C4-2B (cell line): ENCODE measurements around the gene TMEM225B.

Experiments
- H3K27ac ChIP-seq: fragments of 450-650 bp; 2 replicates; pipeline ENCODE4 v1.5.1; 2017
- ZFX ChIP-seq: fragments of 450-650 bp; IDR thresholded peaks from 2 replicates; pipeline ENCODE4 v1.6.1; 2017
- TF ChIP-seq, protein P1 (sequence below): fragments of 450-650 bp; conservative IDR thresholded peaks from 2 replicates; pipeline ENCODE4 v1.5.1; 2017; ENCODE audit warnings: mild to moderate bottlenecking

TMEM225B gene

DNA sequence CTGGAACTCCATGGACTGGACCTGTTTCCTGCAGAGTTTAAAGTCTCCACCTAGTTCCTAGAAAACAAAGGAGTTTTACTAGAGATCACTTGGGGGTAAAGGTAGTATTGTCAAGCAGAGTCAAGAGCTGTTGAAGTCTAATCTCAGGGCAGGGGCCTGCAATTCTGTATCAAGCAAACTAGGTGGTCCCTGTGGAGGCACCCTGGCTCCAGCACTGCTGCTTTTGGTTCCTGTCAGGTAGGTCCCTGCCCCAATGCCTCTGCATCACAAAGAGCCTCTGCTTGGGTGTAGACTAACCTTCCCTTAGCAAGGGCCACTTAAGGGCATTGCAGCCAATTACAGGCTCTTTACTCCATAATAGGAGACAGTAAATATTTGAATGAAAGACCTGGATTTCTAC is 41.2 kb downstream of the TMEM225B start:
- TF ChIP-seq, protein P1, sequence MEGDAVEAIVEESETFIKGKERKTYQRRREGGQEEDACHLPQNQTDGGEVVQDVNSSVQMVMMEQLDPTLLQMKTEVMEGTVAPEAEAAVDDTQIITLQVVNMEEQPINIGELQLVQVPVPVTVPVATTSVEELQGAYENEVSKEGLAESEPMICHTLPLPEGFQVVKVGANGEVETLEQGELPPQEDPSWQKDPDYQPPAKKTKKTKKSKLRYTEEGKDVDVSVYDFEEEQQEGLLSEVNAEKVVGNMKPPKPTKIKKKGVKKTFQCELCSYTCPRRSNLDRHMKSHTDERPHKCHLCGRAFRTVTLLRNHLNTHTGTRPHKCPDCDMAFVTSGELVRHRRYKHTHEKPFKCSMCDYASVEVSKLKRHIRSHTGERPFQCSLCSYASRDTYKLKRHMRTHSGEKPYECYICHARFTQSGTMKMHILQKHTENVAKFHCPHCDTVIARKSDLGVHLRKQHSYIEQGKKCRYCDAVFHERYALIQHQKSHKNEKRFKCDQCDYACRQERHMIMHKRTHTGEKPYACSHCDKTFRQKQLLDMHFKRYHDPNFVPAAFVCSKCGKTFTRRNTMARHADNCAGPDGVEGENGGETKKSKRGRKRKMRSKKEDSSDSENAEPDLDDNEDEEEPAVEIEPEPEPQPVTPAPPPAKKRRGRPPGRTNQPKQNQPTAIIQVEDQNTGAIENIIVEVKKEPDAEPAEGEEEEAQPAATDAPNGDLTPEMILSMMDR, result no peak
- no peak for TF ChIP-seq ZFX
- no peak overlapping the region for H3K27ac ChIP-seq

DNA sequence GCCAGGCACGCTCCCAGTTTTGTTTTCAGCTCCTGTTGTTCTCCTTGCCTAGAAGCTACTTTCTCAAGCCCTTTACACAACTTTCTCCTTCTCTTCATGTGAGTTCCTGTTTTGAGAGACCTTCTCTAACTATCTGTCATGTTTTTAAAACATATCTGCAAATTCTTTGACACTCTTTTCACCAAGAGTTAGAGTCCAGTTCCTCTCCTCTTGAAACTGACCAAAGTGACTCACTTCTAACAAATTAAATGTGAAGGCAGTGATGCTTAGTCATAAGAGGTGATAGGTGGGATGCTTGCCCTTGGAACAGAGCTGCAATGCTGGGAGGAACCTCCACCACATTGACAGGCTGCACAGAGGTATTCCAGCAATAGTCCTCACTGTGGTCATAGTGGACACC is 44.0 kb downstream of the TMEM225B start:
- no peak for TF ChIP-seq ZFX
- TF ChIP-seq, protein P1, result no peak
- no peak overlapping the region for H3K27ac ChIP-seq

DNA sequence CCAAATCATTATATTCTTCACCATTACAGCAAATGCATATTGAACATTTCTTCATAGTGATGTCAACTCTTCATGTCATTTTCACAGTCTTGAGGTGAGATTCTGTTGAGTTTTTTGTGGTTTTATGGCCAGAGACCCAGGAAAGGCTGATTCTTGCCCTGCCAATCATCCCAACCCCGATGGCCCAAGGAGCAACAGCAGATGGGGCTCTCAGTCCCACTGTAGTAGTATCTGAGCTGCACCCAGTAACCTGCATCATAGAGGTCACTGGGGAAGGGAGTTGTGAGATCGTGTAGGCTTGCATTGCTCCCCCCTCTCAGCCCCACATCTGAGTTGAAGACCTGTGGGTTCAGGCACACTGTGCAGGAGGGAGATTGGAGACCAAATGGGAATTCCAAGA is 45.4 kb downstream of the TMEM225B start:
- TF ChIP-seq ZFX, result no peak
- TF ChIP-seq, protein P1, result no peak
- no peak overlapping the region for H3K27ac ChIP-seq

DNA sequence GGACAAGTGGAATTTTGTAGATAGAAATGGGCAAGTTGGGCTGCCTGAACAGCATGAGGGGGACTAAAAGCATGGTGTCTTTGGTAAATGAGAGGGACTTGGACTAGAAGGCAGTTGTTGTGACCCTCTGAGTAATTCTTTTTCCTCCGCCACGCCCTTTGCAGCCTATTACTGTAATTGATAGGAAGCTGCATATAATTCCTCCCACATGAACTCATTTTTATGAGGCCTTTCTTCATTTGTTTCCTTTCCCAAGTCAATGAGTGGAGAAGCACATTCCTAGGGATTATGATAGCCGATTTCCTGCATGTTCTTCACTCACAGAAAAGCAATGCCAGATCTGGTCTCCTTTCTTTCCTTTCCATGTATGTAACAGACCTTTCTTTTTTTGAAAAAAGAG is 46.4 kb downstream of the TMEM225B start:
- TF ChIP-seq, protein P1, result no peak
- no peak for TF ChIP-seq ZFX
- H3K27ac ChIP-seq, result no peak overlapping the region

DNA sequence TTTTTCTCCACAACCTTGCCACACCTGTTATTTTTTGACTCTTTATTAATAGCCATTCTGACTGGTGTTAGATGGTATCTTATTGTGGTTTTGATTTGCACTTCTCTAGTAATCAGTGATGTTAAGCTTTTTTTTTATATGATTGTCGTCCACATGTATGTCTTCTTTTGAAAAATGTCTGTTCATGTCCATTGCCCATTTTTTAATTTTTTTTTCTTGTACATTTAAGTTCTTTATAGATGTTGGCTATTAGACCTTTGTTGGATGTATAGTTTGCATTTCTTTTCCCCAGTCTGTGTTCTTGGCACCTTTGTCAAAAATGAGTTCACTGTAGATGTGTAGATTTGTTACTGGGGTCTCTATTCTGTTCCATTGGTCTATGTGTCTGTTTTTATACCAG is 47.5 kb downstream of the TMEM225B start:
- TF ChIP-seq ZFX, result no peak
- TF ChIP-seq, protein P1, result no peak
- no peak overlapping the region for H3K27ac ChIP-seq

DNA sequence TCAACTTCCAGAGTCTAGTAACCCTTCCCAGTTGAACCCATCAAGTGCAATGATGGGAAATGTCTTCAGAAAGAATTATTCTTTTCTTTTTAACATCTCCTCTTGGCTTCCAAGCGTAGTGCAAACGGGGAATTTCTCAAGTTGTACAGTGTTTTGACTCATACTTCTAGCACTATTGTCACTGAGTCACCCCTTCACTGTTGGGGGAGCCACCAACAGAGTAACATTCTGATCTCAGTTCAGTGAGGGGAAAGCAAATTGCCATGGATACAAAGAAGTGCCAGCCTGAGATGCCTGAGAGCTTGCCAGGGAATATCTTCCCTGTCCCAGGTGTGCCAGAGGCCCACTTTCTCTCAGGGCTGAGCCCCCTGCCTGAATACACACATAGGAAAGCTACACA is 50.8 kb downstream of the TMEM225B start:
- H3K27ac ChIP-seq, result no peak overlapping the region
- TF ChIP-seq ZFX, result no peak
- TF ChIP-seq, protein P1, result no peak

DNA sequence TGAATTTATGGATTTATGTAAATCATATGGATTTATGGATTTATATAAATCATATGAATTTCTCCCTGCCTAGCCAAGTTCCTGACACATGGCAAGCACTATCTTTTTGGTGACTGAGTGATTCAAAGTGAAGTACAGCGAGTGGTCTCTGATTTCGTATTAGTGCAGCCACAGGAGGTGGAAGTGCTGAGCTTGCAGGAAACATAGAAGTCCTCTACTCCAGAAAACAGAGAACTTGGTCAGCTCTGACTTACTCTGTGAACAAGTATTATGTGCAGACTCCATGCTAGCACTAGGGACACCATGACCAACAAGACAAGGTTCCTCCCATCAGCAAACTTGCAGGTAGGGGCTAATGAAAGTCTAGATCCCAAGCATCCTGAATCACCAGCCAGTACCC is 53.2 kb downstream of the TMEM225B start:
- TF ChIP-seq ZFX, result no peak
- TF ChIP-seq, protein P1, result no peak
- no peak overlapping the region for H3K27ac ChIP-seq
